Measurements from ENCODE around the gene HRC. TPM values are rescaled to one million over a fixed set of nuclear protein-coding genes. Genes with fewer than 3 reads are reported as not detected.
A peak's percentile ranks its signal among the peaks of the same experiment; 100 is the strongest.
"Not testable (repeated sequence)": the region's sequence is repeated elsewhere in the genome, so short reads cannot be mapped to it uniquely, and the experiment has no call there.

The HRC gene
- total RNA-seq, 2 experiments from 2014 or later, result not detected

- Mint-ChIP-seq H3K4me3 (no peak overlapping the region), H3K4me1 (peaks cover 26% of the 10 kb centered on the region), H3K27ac (no peak overlapping the region), H3K9me3 (no peaks in the 10 kb centered on the region), H3K27me3 (peaks cover 73% of the 10 kb centered on the region), H3K36me3 (ENCODE audit: low read depth) (peaks cover 9% of the 10 kb centered on the region)
- ChIA-PET CTCF (no interaction called here), POLR2A (no interaction called here)
- DNase-seq, result no peak
These were observed 1.9 kb downstream of the HRC start for GRCh38 chr19:49153167-49153809.

GRCh38 chr19:49152119-49152550 is 3.1 kb downstream of the HRC start:
- no peaks in the 10 kb centered on the region for H3K9me3 Mint-ChIP-seq
- peaks cover 73% of the 10 kb centered on the region for H3K27me3 Mint-ChIP-seq
- peaks cover 9% of the 10 kb centered on the region for H3K36me3 Mint-ChIP-seq (ENCODE audit: low read depth)
- H3K4me1 Mint-ChIP-seq, result peaks cover 26% of the 10 kb centered on the region
- CTCF ChIA-PET, result no interaction called here
- H3K4me3 Mint-ChIP-seq, result no peak overlapping the region
- H3K27ac Mint-ChIP-seq, result no peak overlapping the region
- POLR2A ChIA-PET, result no interaction called here
- DNase-seq, result no peak

- Mint-ChIP-seq H3K9me3 (no peaks in the 10 kb centered on the region), H3K27me3 (peaks cover 77% of the 10 kb centered on the region), H3K4me1 (peaks cover 26% of the 10 kb centered on the region), H3K27ac (no peak overlapping the region), H3K4me3 (no peak overlapping the region), H3K36me3 (ENCODE audit: low read depth) (peaks cover 9% of the 10 kb centered on the region)
- CTCF ChIA-PET, result interaction anchor here (1.1 to 2.0 kb wide), 4 partner anchors 28 to 240 kb away, joined by 3 to 10 read pairs (median 3); partner anchors contain the start of gene LIN7B
- DNase-seq, result peak; percentile 26
- POLR2A ChIA-PET, result interaction anchor here (0.7 kb wide), 1 partner anchor 48 kb away, joined by 8 read pairs; no protein-coding TSS in a partner anchor
These were observed 3.7 kb downstream of the HRC start for GRCh38 chr19:49151267-49152118.

- ChIA-PET CTCF (interaction anchor here (1.1 to 2.0 kb wide), 4 partner anchors 27 to 241 kb away, joined by 3 to 10 read pairs (median 3); partner anchors contain the start of gene LIN7B), POLR2A (interaction anchor here (0.7 kb wide), 1 partner anchor 48 kb away, joined by 8 read pairs; no protein-coding TSS in a partner anchor)
- H3K27ac Mint-ChIP-seq, result no peak overlapping the region
- H3K27me3 Mint-ChIP-seq, result peaks cover 76% of the 10 kb centered on the region
- H3K4me3 Mint-ChIP-seq, result no peak overlapping the region
- DNase-seq, result no peak
- peaks cover 30% of the 10 kb centered on the region for H3K4me1 Mint-ChIP-seq
- H3K36me3 Mint-ChIP-seq (ENCODE audit: low read depth), result peaks cover 9% of the 10 kb centered on the region
- no peaks in the 10 kb centered on the region for H3K9me3 Mint-ChIP-seq
These were observed 4.3 kb downstream of the HRC start for GRCh38 chr19:49150944-49151243.

- POLR2A ChIA-PET, result no interaction called here
- CTCF ChIA-PET, result interaction anchor here (0.6 to 2.4 kb wide), 5 partner anchors 11 to 319 kb away, joined by 3 to 10 read pairs (median 5); no protein-coding TSS in a partner anchor
- DNase-seq, result peak; percentile 36
These were observed 4.9 kb downstream of the HRC start for GRCh38 chr19:49150106-49150943.

GRCh38 chr19:49149652-49150105 is 5.5 kb downstream of the HRC start:
- no peaks in the 10 kb centered on the region for H3K9me3 Mint-ChIP-seq
- peak overlapping the region; percentile 69 for H3K4me3 Mint-ChIP-seq
- peaks cover 36% of the 10 kb centered on the region for H3K4me1 Mint-ChIP-seq
- no peak for DNase-seq
- POLR2A ChIA-PET, result no interaction called here
- peaks cover 70% of the 10 kb centered on the region for H3K27me3 Mint-ChIP-seq
- H3K27ac Mint-ChIP-seq, result no peak overlapping the region
- CTCF ChIA-PET, result interaction anchor here (1.0 to 2.4 kb wide), 3 partner anchors 10 to 52 kb away, joined by 4 to 10 read pairs (median 7); no protein-coding TSS in a partner anchor
- H3K36me3 Mint-ChIP-seq (ENCODE audit: low read depth), result peaks cover 9% of the 10 kb centered on the region

More at GRCh38 chr19:49150106-49150943, 4.9 kb downstream of the HRC start:
- Mint-ChIP-seq H3K27me3 (peaks cover 74% of the 10 kb centered on the region), H3K27ac (no peak overlapping the region), H3K4me3 (peak overlapping the region; percentile 69), H3K36me3 (ENCODE audit: low read depth) (peaks cover 9% of the 10 kb centered on the region), H3K9me3 (no peaks in the 10 kb centered on the region), H3K4me1 (peaks cover 35% of the 10 kb centered on the region)

- Mint-ChIP-seq H3K27me3 (peaks cover 69% of the 10 kb centered on the region), H3K4me1 (peaks cover 36% of the 10 kb centered on the region), H3K4me3 (peak overlapping the region; percentile 38), H3K36me3 (ENCODE audit: low read depth) (peaks cover 9% of the 10 kb centered on the region), H3K27ac (no peak overlapping the region), H3K9me3 (no peaks in the 10 kb centered on the region)
- DNase-seq, result peak; percentile 77
- ChIA-PET CTCF (interaction anchor here (1.0 to 2.4 kb wide), 2 partner anchors 9 to 29 kb away, joined by 4 to 7 read pairs; no protein-coding TSS in a partner anchor), POLR2A (no interaction called here)
These were observed 6.2 kb downstream of the HRC start for GRCh38 chr19:49148784-49149651.

GRCh38 chr19:49148044-49148682 is 7.0 kb downstream of the HRC start:
- ChIA-PET CTCF (interaction anchor here (1.0 to 2.6 kb wide), 4 partner anchors 9 to 155 kb away, joined by 5 to 11 read pairs (median 6); partner anchors contain the start of genes GYS1 and RUVBL2), POLR2A (no interaction called here)
- peaks cover 36% of the 10 kb centered on the region for H3K4me1 Mint-ChIP-seq
- no peaks in the 10 kb centered on the region for H3K9me3 Mint-ChIP-seq
- DNase-seq, result no peak
- peaks cover 63% of the 10 kb centered on the region for H3K27me3 Mint-ChIP-seq
- peak overlapping the region; percentile 58 for H3K4me3 Mint-ChIP-seq
- H3K36me3 Mint-ChIP-seq (ENCODE audit: low read depth), result peaks cover 9% of the 10 kb centered on the region
- H3K27ac Mint-ChIP-seq, result no peak overlapping the region

- POLR2A ChIA-PET; H3K36me3 Mint-ChIP-seq (ENCODE audit: low read depth); H3K9me3 Mint-ChIP-seq; H3K27ac Mint-ChIP-seq; DNase-seq; H3K4me3 Mint-ChIP-seq: not testable (repeated sequence)
- Mint-ChIP-seq H3K4me1 (peaks cover 42% of the 10 kb centered on the region), H3K27me3 (peaks cover 52% of the 10 kb centered on the region)
- CTCF ChIA-PET, result interaction anchor here (0.9 to 3.3 kb wide), 6 partner anchors 10 to 153 kb away, joined by 3 to 12 read pairs (median 5); partner anchors contain the start of genes GYS1, LIN7B and RUVBL2
These were observed 8.8 kb downstream of the HRC start for GRCh38 chr19:49146408-49146770.

- H3K27me3 Mint-ChIP-seq, result peaks cover 47% of the 10 kb centered on the region
- peaks cover 4% of the 10 kb centered on the region for H3K36me3 Mint-ChIP-seq (ENCODE audit: low read depth)
- H3K4me3 Mint-ChIP-seq, result no peak overlapping the region
- CTCF ChIA-PET, result interaction anchor here (0.9 to 3.3 kb wide), 7 partner anchors 9 to 152 kb away, joined by 3 to 12 read pairs (median 5); partner anchors contain the start of genes GYS1, LIN7B and RUVBL2
- POLR2A ChIA-PET, result no interaction called here
- peak; percentile 75 for DNase-seq
- H3K4me1 Mint-ChIP-seq, result peaks cover 42% of the 10 kb centered on the region
- no peak overlapping the region for H3K27ac Mint-ChIP-seq
- no peaks in the 10 kb centered on the region for H3K9me3 Mint-ChIP-seq
These were observed 9.4 kb downstream of the HRC start for GRCh38 chr19:49145573-49146407.
